Cardiac fibroblast (primary cell): ENCODE results near the gene EYA4.
A peak's percentile ranks its signal among the peaks of the same experiment; 100 is the strongest.

Source experiments
- DNase-seq, 2 donors: peaks; one replicate each; pipeline versions ENCODE4 v3.0.0 to v3.0.0-alpha.2; 2010; ENCODE audit warnings: low read depth in 2 of 2
- H3K4me3 ChIP-seq, 2 donors: replicated peaks in 1 of 2; 1 replicate in 1 of 2; 2 replicates in 1 of 2; pipeline ENCODE4 v1.5.1; 2011; ENCODE audit warnings: low read depth in 2 of 2, low read length in 2 of 2, mild to moderate bottlenecking in 2 of 2, moderate library complexity in 1 of 2
- TF ChIP-seq, protein P1 (sequence below): IDR thresholded peaks from one replicate; pipeline ENCODE4 v1.5.1; 2011; ENCODE audit warnings: low read depth, mild to moderate bottlenecking, low read length, inconsistent platforms

Gene EYA4

DNA sequence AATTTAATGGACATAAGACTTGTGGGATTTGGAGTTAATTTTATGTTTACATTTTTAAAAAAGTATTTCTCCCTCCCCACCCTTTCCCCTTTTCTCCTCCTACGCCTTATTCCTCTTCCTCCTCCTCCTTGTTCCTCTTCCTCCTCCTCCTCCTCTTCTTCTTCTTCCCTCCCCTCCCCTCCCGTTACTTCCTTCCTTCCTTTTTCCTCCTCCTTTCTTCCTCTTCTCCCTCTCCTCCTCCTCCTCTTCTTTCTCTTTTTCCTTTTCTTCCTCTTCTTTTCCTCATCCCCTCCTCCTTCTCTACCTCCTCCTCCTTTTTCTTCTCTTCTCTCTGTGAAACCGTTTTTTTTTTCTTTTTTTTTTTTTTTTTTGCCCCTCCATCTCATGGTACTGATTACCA is 139.6 kb downstream of the EYA4 start:
- no peak for DNase-seq
- TF ChIP-seq, protein P1, sequence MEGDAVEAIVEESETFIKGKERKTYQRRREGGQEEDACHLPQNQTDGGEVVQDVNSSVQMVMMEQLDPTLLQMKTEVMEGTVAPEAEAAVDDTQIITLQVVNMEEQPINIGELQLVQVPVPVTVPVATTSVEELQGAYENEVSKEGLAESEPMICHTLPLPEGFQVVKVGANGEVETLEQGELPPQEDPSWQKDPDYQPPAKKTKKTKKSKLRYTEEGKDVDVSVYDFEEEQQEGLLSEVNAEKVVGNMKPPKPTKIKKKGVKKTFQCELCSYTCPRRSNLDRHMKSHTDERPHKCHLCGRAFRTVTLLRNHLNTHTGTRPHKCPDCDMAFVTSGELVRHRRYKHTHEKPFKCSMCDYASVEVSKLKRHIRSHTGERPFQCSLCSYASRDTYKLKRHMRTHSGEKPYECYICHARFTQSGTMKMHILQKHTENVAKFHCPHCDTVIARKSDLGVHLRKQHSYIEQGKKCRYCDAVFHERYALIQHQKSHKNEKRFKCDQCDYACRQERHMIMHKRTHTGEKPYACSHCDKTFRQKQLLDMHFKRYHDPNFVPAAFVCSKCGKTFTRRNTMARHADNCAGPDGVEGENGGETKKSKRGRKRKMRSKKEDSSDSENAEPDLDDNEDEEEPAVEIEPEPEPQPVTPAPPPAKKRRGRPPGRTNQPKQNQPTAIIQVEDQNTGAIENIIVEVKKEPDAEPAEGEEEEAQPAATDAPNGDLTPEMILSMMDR: no peak
- H3K4me3 ChIP-seq: no peak overlapping the region

DNA sequence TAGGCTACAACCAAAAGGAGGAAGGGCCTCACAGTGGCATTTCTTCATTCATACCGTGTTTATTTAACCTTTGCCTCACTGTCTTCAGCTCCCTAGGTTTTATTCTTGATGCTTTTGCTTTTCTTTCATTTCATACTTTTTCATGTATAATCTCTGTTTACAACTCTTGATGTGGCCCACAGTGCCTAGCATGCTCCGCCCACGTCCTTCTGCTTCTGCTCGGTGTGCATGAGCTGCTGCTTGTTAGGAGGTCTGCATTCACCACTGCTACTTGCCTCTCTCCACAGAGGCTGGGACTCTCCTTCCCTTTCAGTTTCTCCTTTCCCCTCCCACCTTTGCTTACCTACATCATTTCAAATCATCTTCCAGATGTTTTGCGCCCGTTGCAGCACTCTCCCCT is 147.6 kb downstream of the EYA4 start:
- TF ChIP-seq, protein P1: no peak
- no peak overlapping the region for H3K4me3 ChIP-seq
- DNase-seq: no peak

DNA sequence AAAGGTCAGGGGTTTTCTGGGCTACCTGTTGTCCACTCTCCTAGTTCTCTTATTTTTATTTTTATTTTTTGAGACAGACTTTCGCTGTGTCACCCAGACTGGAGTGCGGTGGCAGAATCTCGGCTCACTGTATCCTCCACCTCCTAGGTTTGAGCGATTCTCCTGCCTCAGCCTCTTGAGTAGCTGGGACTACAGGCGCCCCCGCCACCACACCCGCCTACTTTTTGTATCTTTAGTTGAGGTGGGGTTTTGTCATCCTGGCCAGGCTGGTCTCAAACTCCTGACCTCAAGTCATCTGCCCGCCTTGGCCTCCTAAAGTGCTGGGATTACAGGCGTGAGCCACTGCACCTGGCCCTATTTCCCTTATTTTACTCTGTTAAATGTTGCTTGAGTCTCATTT is 149.0 kb downstream of the EYA4 start:
- TF ChIP-seq, protein P1: no peak
- no peak for DNase-seq

DNA sequence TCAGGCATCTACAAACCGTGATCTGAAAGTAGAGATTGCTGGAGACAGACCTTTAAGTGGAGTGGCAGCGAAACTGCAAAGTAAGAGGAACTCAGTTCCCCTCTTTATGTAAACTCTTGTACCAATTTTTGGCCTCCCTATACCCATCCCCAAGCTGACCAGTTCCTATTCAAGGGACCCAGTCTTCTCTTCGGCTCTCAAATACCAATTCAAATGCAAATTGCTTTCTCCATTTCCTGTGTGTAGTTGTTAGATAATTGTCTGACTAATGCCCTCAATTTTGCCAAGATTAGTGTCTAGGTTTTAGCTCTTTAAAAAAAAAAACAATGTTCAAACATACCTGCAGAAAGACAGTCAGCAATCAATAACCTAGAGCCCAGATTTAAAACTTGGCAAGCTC is 150.9 kb downstream of the EYA4 start:
- no peak for DNase-seq
- H3K4me3 ChIP-seq: no peak overlapping the region
- TF ChIP-seq, protein P1: no peak

More for the DNA sequence above, 149.0 kb downstream of the EYA4 start:
- H3K4me3 ChIP-seq: no peak overlapping the region

DNA sequence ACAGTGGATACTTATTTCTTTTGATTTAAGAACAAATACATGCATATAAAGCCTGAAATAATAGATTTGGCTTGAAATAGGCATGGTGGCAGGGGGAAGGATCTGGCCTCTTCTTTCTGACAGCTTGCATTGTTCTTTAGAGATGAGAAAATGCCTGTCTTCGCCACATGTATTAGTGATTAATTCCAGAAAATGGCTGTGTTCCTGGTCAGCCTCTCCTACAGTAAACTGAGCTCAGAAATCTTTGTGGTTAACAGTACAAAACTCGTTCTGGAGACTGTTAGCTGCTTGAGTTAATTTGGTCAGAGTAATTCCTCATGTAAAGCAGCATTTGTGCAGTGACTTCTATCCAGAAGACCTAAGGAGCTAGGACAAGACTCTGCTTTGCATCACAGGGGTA is 151.5 kb downstream of the EYA4 start:
- TF ChIP-seq, protein P1: no peak
- DNase-seq: no peak
- no peak overlapping the region for H3K4me3 ChIP-seq

DNA sequence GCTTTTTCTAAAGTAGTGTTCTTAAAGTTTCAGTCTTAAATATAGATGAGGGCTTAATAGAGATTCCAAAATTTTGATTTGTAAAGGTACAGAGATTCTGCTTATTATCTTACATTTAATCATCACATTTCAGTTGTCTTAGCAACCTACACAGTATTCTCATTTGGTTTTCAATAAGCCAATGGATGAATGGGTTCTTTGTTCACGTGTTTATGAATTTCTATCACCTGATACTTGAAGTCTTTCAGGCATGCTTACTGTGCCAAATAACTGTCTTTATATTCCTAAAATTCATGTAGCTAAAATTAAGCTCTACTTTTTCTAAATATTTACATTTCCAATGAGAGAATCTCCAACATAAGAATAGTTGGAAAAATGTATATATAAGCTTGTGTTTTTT is 152.7 kb downstream of the EYA4 start:
- TF ChIP-seq, protein P1: no peak
- no peak overlapping the region for H3K4me3 ChIP-seq
- DNase-seq: no peak

DNA sequence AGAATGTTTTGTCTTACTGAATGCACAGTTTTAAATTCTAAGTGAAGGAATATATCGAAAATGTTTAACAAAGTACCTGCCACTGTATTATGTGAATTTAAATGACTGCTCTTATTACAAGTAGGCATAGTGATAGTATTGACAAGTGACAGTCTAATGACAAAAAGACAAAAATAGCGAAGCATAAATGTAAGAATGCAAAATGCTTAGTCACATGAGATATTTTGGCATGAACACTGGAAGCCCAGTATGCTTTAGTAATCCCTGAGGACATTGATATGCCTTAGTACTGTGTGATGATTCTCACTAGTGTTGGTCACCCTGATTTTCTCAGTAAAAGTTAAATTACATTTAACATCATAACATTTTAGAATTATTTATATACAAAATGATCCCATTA is 153.5 kb downstream of the EYA4 start:
- H3K4me3 ChIP-seq: no peak overlapping the region
- TF ChIP-seq, protein P1: no peak
- peak in 1 of 2 donors; percentile 38 for DNase-seq
